ENCODE results near the gene GNB1.

GNB1 gene

DNA sequence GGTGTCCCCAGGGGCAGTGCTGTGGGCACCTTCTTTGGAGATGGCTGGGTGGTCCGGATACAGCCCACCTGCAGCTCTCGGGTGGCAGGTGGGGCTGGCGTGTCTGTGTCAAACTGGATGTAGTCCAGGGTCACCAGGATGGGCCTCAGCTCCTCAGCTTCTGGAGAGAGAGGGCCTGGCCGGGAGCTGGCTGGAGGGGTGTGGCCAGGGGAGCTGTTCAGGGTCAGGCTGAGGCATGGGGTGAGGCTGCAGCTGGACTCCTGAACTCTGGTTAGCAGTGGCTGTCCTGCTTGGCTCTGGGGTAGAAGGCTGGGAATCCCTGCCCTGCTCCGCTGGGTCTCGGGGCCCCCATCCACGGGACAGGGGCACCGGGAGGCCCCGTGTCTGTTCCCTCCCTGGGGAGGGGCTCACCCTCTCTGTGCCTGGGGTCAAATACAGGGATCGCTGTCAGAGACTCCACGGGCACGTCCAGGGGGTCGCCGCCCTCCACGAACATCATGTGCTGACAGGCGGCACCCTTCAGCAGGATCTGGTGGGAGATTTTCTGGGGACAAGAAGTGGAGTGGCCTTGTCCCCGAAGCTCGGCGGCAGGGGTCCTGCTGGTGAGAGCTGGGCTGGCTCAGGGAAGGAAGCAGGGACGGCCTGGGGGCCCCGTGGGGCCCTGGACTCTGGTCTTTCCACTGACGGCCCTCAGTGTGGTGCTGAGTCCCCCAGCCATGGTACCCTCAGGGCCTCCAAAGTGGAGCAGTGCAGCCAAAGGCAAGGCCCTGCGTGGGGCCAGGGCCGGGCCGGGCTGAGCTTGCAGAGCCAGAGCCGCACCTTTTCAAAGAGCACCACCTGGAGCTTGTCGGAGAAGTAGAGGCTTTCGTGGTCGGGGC is 32.3 kb upstream of the GNB1 start:
- peak in 1 of 2 experiments; percentile 38 for DNase-seq

DNA sequence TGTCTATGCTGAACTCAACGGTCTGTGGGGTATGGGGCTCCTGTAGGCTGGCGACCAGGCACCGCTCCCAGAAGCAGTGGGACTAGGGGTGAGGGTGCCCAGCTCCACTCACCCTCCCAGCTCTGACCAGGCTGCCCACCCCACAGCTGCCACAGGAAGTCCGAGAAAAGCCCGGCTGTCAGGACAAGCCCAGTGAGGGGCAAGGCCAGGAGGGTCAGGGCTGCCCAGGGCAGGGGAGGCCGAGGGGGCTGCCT is 31.7 kb upstream of the GNB1 start:
- no peak for DNase-seq

- no peak for DNase-seq
Observed at GRCh38 chr1:1921901-1922701, 31.2 kb upstream of the GNB1 start.

DNA sequence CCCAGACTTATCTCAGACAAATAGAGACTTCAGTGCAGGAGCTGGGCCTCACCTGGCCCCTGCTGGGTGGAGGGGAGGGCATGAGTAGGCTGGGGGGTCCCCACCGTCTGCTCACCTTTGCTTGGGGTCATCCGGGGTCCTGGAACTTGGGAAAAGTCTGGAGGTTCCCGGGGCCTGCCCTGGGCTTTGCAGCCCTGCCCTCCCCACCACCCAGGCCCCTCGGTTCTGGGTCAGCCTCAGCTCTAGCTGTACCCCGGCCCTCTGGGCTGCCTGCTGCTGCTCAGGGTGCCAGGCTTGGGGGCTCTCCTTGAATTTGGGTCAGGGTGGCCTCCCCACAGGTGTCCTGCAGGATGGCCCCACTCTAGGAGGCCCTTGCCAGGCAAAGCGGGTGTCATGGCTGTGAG is 30.6 kb upstream of the GNB1 start:
- DNase-seq: no peak

DNA sequence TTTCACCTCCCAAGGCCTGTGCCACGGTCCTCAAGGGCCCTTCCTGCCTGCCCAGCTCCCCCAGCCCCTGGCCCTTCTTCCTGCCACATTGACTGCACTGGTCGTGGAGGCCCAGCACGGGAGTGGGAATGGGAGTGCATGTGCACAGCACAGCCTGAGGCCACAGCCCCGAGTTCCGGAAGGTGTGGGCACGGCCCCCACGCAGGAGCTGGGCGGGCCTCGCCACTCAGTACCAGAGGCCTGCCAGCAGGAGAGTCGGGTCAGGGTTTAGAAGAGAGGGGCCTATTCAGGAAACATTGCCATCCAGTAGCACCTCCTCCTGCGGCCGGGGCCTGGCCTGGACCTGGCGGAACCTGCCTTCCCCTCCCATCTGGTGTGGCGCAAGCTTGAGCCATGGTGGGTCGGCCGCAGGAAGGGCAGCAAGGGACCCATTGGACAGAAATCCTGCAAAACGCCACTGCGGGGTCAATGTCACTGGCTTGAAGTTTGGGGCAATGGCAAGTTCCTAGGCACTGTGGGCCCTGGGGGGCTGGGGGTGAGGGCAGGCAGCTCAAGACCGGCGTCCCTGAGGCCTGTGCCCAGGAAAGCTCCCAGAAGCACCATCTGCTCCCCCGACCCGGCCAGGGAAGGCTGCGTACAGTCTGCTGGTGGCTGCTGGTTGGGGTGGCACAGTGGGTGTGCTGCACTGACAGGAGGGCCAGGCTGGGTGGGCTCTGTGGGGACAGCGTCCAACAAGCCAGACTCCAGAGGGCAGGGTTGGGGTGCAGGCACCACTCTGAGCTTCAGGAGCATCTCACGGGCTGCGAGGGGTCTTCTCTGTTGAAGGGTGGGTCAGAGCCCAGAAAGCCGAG is 29.9 kb upstream of the GNB1 start:
- DNase-seq: no peak

DNA sequence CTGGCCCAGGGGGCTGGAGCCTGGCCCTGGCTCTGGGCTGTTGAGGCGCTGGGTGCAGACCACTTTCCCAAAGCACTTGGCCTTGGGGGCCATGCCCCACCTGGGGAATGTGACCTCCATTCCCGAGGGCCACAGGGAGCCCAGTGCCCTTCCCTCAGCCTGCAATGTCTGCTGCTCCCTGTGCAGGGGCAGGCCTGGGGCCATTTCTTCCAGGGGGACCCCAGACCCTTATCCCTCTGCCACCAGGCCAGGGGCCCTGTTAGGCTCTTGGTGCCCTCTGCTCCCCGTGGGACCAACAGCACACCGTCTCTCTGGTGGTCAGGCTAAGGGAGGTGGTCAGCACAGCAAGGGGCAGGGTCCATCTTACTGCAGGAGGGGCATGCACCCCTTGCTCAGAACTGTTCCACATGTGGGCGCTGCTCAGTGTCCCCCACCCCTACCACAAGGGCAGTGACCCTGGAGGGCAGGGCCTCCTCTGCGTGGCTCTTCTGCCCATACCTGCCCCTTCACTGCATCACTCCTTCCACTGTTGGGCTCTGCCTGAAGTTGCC is 29.2 kb upstream of the GNB1 start:
- no peak for DNase-seq

- DNase-seq: peak; percentile 94 to 99
Observed at GRCh38 chr1:1919304-1920056, 28.6 kb upstream of the GNB1 start.

GRCh38 chr1:1918901-1919303 is 28.0 kb upstream of the GNB1 start, which contains the start of gene TMEM52:
TMEM52 (minus strand) TSS chr1:1919279; CDS start chr1:1919265, 14 bp downstream.
- no peak for DNase-seq

DNA sequence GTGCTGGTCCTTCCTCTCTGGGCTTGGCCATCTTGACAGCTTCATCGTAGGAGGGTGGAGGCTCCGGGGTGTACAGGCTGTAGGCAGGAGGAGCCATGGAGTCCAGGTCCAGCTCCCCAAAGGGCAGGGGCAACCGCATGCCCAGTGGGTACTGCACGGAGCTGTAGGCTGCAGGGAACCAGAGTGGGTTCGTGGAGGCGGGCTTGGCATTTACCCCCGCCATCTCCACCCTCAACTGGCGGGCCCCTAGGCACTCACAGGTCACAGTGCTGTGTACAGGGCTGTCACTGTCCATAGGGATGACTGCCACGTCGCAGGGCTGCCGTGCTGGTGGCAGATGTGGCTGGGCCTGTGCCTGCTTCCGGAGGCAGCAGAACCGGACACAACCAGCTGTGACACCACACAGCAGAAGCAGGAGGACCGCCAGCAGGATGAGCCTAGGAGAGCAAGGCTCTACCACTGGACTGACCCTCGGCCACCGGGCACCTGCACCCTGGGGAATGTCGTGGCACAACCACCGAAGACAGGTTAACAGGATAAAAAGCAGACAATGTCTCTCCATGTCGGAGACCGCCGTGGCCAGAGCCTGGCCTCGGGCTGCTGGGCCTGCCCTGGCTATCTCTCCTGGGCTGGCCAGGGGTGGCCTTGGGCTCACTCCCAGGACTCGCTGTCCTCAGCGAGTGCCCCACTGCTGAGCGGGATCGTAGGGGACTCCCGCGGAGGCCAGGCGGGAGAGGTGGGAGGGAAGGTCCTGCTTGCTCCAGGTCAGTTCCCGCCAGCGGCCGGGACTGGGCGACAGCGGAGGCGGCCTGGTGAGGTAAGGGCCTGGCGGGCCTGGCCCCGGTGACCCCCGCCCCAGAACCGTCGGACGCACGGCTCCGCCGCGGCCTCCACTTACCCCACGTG is 27.4 kb upstream of the GNB1 start:
- DNase-seq: no peak

- no peak for DNase-seq
Observed at GRCh38 chr1:1917304-1917976, 26.6 kb upstream of the GNB1 start.

GRCh38 chr1:1916851-1917251 is 26.0 kb upstream of the GNB1 start:
- no peak for DNase-seq

DNA sequence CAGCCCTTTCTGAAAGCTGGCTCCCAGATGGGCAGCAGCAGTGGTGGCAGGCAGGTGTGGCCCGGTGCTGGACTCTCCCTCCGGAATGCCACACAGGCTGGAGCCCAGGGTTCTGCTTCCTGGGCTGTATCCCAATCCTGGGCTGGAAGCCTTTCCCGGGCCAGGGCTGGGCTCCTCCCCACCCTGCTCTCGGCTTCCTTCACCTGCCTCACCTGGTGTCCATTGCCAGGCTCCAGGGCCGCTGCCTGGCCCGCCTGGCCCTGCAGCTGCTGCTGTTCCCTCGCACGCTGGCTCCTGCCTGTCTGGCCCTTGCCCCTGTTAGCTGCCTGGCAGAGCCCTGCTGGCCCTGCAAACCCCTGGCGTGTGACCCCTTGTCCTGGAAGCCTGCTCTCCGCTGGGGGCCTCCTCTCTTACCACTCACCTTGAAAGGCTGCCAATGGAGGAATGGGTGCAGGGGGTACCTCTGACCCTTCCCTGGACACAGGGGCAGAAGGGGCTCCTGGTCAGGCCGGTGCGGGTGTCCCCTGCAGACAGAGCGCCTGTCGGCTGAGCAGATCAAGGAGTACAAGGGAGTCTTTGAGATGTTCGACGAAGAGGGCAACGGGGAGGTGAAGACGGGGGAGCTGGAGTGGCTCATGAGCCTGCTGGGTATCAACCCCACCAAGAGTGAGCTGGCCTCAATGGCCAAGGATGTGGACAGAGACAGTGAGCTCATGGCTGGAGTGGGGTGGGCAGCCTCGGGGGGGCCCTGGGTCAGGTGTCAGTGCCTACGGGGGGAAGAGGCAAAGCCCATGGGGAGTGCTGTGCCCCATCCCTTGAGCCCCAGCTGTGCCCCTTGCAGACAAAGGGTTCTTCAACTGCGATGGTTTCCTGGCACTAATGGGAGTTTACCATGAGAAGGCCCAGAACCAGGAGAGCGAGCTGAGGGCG is 25.3 kb upstream of the GNB1 start:
- DNase-seq: no peak

DNA sequence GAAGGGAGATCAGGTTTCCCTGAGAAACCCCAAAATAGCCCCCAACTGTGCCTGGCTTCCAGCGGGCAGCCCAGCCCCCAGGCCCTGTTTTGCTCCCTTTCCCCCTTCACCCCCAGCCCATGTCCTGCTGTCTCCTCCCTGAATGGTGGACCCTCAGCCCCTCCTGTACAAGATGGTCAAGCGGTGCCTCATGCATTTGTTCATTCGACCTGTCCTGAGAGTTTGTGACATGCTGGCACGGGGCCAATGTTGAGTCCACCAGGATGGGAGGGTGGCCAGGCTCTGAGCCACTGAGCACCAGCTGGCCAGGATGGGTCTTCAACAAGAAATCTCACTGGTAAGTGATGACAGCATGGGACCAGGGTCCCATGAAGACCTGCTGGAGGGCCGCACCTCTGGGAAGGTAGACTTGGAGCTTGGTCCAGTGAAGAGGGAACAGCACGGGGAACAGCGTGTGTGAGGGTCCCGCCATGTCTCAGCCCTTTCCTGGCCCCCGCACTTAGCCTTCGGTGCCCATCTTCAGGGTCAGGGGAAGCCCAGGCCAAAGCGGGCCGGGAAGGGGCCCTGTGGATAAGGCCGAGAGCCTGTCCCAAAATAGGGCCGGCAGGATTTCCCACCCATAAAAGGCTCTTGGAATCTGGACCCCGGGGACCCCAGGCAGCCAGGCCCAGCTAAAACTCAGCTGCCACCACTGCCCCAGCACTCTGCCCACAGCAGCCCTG is 24.2 kb upstream of the GNB1 start, which contains the start of gene CALML6:
TSS of gene CALML6 (plus strand) at position 290 of the 722 bp plus-strand sequence. CDS start at position 311, 21 bp downstream.
- no peak for DNase-seq

GRCh38 chr1:1914101-1914970 is 23.4 kb upstream of the GNB1 start:
- no peak for DNase-seq

DNA sequence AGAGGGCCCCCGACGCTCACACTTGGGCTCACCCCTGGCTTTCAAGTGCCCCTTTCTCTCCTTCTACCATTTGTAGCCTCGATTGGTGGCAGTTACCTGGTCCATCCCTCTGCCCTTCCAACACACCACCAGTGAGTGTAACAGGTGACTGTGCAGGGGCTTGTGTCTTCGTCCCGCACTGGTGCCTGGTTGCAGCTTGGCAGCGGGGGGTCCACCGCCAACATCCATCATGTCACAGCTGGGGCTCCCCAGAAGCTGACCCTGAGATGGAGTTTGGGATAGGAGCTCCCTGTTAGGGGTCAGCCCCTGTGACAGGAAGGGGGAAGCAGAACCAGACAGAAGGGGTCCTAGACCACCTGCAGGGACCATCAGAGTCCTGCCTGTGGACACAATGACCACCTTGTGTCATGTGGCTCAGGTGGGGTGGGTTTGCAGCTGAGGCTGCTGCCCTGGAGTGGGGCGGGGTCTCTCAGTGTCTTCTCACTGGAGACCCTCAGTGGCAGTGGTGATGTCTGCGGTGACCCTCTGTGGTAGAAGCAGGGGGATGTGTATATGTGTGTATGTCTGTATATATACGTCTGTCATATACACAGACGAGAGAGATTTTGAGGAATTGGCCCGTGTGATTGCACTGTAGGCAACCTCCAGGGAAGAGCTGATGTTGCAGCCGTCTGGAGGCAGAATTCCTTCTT is 20.6 kb upstream of the GNB1 start:
- DNase-seq: no peak

DNA sequence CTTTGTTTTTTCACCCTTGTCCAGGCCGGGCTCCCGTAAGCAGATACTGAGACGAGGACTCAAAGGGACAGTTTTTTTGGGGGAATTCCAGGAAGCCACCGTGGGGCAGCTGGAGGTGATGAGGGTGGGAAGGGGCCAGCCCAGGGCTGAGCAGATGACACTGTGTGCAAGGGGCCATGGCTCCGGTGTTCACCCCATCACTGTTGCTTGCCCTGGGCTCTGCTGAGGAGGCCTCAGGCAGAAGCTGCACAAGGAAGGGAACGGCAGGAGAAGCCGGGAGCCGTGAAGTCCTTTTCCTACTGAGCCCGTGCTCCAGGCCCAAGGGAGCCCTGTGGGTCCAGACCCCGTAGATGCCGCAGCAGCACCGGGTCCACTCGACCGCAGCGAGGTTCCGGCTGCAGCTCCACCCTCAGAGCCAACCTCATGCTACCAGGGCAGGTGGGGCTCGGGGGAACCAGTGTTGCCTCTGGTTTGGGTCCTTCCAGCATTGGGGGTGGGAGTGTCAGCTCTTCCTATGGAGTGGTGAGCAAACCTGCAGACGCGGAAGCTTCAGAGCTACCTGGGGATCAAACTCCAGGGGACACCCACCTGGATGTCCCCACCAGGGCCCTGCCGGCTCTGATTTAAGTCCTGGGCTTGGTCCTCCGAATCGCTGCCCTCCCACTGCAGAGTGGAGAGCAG is 19.9 kb upstream of the GNB1 start:
- DNase-seq: no peak

Measured in NCI-H526 (cell line).